Endothelial cell of umbilical vein (primary cell): ENCODE measurements around the gene SYTL1.

Source experiments
- CTCF ChIP-seq, 2 donors: IDR thresholded peaks; 1 replicate in 1 of 2; 2 replicates in 1 of 2; pipeline ENCODE4 v1.5.1; 2011; ENCODE audit warnings: low read length in 2 of 2, mild to moderate bottlenecking in 2 of 2, moderate library complexity in 2 of 2, control low read depth in 1 of 2, inconsistent platforms in 1 of 2, low read depth in 1 of 2; ENCODE audit not compliant: insufficient read depth in 1 of 2; ENCODE audit errors: extremely low read depth in 1 of 2
- EZH2 ChIP-seq: IDR thresholded peaks from 2 replicates; pipeline ENCODE4 v1.6.1; 2012; ENCODE audit warnings: borderline replicate concordance, low read depth, mild to moderate bottlenecking, moderate library complexity, low read length, inconsistent platforms; ENCODE audit not compliant: severe bottlenecking
- FOS ChIP-seq: IDR thresholded peaks from 2 replicates; pipeline ENCODE4 v1.6.1; 2011; ENCODE audit warnings: mild to moderate bottlenecking, low read length, moderate library complexity, borderline replicate concordance; ENCODE audit not compliant: insufficient read depth
- JUN ChIP-seq: IDR thresholded peaks from 2 replicates; pipeline ENCODE4 v1.6.1; 2011; ENCODE audit warnings: borderline replicate concordance, low read depth; ENCODE audit not compliant: insufficient read length, insufficient read depth
- MYC ChIP-seq: IDR thresholded peaks from one replicate; pipeline ENCODE4 v1.6.1; 2011; ENCODE audit warnings: mild to moderate bottlenecking, low read depth, low read length
- POLR2A ChIP-seq: IDR thresholded peaks from 2 replicates; pipeline ENCODE4 v1.6.1; 2012; ENCODE audit warnings: low read depth, mild to moderate bottlenecking, control low read depth, low read length
- POLR2AphosphoS5 ChIP-seq: IDR thresholded peaks from 2 replicates; pipeline ENCODE4 v1.6.1; 2012; ENCODE audit warnings: low read depth, mild to moderate bottlenecking, control low read depth, low read length, moderate library complexity; ENCODE audit not compliant: insufficient read depth

GRCh38 chr1:27393641-27394281 is 51.9 kb downstream of the SYTL1 start:
- TF ChIP-seq CTCF (IDR thresholded peaks at IDR 0.05; ENCODE audit: extremely low read depth in 1 of 2, insufficient read depth in 1 of 2, low read depth in 1 of 2, low read length in 2 of 2) = no peak
- no peak for TF ChIP-seq POLR2A
- TF ChIP-seq EZH2 = no peak
- TF ChIP-seq JUN = no peak
- TF ChIP-seq FOS = no peak
- TF ChIP-seq POLR2AphosphoS5 = no peak
- no peak for TF ChIP-seq MYC
